WERI-Rb-1 (cell line): ENCODE data around the gene TSPO2.

Source experiments
- DNase-seq: peaks from one replicate; pipeline ENCODE4 v3.0.0-alpha.2; 2020
- H3K27ac ChIP-seq: fragments of 250-450 bp; sonication (Bioruptor Pico); 2 replicates; pipeline ENCODE4 v1.5.1; 2020; ENCODE audit warnings: mild to moderate bottlenecking, moderate library complexity
- H3K27me3 ChIP-seq: fragments of 250-450 bp; sonication (Bioruptor Pico); 2 replicates; pipeline ENCODE4 v1.5.1; 2021; ENCODE audit warnings: mild to moderate bottlenecking, low read depth, moderate library complexity; ENCODE audit not compliant: insufficient read depth, severe bottlenecking
- H3K36me3 ChIP-seq: fragments of 250-450 bp; sonication (Bioruptor Pico); 2 replicates; pipeline ENCODE4 v1.5.1; 2020; ENCODE audit warnings: mild to moderate bottlenecking, moderate library complexity
- H3K4me3 ChIP-seq: 2 replicates; pipeline ENCODE4 v1.5.1; 2011; ENCODE audit warnings: low read depth, mild to moderate bottlenecking, control low read depth, low read length
- H3K9me3 ChIP-seq: fragments of 250-450 bp; sonication (Bioruptor Pico); 2 replicates; pipeline ENCODE4 v1.5.1; 2021; ENCODE audit warnings: mild to moderate bottlenecking, moderate library complexity; ENCODE audit not compliant: severe bottlenecking
- TF ChIP-seq, protein P1 (sequence below): IDR thresholded peaks from 2 replicates; pipeline ENCODE4 v1.5.1; 2011; ENCODE audit warnings: low read depth, mild to moderate bottlenecking, control low read depth, inconsistent platforms, low read length

Gene TSPO2

DNA sequence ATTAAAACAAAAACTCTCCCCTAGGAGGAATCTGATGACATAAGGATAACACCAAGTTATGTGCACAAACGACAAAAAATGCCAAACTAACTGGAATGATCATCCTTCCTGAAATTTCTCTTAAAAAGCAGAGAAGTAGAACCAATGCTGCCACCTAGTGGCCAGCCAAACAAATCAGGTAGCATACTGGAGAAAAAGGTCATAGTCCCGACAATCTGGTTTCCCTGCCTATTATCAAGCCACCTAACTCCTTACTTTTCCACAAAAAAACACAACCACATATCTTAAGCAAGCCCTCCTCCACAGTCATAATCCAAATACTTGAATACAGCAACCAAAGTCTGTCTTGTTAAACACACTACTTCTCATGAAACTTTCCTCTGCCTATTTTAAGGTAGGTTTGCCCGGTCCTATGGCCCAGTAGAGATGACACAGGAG, 24.6 kb downstream of the TSPO2 start:
- no peaks in the 10 kb centered on the region for H3K27me3 ChIP-seq
- no peaks in the 10 kb centered on the region for H3K9me3 ChIP-seq
- no peak overlapping the region for H3K27ac ChIP-seq
- DNase-seq: peak; percentile 78
- TF ChIP-seq, protein P1, sequence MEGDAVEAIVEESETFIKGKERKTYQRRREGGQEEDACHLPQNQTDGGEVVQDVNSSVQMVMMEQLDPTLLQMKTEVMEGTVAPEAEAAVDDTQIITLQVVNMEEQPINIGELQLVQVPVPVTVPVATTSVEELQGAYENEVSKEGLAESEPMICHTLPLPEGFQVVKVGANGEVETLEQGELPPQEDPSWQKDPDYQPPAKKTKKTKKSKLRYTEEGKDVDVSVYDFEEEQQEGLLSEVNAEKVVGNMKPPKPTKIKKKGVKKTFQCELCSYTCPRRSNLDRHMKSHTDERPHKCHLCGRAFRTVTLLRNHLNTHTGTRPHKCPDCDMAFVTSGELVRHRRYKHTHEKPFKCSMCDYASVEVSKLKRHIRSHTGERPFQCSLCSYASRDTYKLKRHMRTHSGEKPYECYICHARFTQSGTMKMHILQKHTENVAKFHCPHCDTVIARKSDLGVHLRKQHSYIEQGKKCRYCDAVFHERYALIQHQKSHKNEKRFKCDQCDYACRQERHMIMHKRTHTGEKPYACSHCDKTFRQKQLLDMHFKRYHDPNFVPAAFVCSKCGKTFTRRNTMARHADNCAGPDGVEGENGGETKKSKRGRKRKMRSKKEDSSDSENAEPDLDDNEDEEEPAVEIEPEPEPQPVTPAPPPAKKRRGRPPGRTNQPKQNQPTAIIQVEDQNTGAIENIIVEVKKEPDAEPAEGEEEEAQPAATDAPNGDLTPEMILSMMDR: peak; percentile 86
- peaks cover 44% of the 10 kb centered on the region for H3K36me3 ChIP-seq
- H3K4me3 ChIP-seq: no peak overlapping the region

DNA sequence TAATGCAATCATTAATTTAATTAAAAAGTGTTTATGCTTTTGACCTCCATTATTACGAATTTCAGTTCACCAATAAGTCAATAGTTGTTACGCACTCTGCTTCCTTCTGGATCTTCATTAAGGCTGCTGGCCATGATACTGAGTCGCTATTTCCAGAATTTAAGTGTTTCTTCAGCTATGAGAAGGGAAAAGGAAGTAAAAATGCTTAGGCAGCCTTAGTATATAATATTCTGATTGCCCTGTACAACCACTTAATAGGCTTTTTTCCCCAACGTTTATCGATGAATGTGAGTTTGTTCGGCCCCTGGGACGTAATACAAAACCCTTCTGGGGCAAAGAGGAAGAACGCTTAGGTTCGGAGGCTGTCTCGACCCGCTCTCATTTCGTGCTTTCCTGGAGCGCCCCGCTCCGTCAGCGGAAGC, 29.2 kb downstream of the TSPO2 start:
- no peaks in the 10 kb centered on the region for H3K9me3 ChIP-seq
- no peaks in the 10 kb centered on the region for H3K27me3 ChIP-seq
- no peak for DNase-seq
- peaks cover 11% of the 10 kb centered on the region for H3K36me3 ChIP-seq
- peak overlapping the region; percentile 99 for H3K4me3 ChIP-seq
- peak overlapping the region; percentile 98 for H3K27ac ChIP-seq
- TF ChIP-seq, protein P1: peak; percentile 58

DNA sequence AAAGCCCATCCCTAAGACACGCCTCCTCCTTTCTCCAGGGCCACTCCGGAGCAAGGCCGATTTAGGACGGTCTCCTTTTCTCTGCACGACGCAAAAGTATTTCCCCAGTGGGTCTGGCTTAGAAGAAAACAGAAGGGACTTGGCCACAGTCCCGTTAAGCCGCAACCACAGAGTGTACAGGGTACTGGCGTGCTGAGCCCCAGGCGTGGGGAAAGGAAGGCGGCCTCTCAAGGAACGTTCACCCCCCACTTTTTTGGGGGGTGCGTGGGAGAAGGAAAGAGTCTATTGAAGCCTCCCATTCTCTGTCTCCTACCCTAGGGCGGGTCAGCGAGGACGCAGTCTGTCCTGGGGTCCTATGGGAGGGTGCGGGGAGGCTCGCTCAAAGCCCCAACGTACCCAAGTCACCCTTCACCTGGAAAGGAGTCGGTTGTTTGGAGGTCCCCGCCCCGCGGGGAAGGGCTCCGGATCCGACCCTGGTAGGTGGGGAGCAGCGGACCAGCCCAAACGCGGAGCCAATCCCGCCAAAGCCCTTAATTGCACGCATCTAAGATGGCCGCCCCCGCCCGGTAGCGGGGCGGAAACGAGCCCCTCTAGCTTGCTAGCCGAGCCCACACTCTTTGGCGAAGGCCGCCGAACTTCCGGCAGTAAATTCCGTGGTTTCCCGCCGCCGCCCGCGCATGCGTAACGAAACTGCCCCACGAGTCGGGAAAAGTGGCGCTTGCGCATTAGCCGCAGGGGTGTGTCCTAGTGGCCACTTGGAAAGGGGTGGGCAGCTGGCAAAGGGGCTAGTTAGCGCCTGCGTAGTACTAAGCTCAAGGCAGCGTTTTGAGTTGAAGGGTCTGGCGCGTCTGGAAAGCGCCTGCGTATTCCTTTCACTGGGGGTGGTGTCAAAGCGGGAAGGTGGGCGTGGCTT, 29.9 kb downstream of the TSPO2 start, which contains the start of gene OARD1:
Gene OARD1, minus strand, starts transcription at position 434 of the 913 bp plus-strand sequence. CDS start 722 bp downstream, outside the sequence.
- DNase-seq: peak; percentile 100
- TF ChIP-seq, protein P1: peak; percentile 9; the same call in 1 of the 2 replicates
- Histone ChIP-seq H3K4me3 (peak within 1 kb of the TSS; percentile 99), H3K27ac (peak within 1 kb of the TSS; percentile 98), H3K9me3 (no peaks in the 10 kb centered on the region), H3K27me3 (no peaks in the 10 kb centered on the region), H3K36me3 (peaks cover 8% of the 10 kb centered on the region)

DNA sequence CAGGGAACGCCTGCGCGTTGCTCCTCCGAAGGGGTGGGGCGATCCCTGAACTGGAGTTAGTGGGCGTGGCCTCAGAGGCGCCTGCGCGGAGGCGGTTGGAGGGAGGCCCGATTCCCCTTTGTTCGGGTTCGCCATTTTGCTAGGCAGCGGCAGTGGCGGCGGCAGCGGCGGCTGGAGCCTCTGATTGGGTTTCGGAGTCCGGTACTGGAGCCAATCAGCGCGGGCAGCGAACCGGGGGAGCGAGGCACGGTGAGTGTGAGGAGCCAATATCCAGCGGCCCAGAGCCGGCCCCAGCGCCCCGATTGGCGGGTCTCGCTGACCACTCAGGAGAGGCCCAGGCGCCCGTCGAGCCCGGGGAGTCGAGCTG, 30.6 kb downstream of the TSPO2 start, which contains the start of gene NFYA:
Gene NFYA, plus strand, starts transcription at position 139 of the 367 bp plus-strand sequence. CDS start 6,116 bp downstream, outside the sequence.
- TF ChIP-seq, protein P1: no peak
- peak within 1 kb of the TSS; percentile 98 for H3K27ac ChIP-seq
- peak within 1 kb of the TSS; percentile 99 for H3K4me3 ChIP-seq
- no peaks in the 10 kb centered on the region for H3K27me3 ChIP-seq
- DNase-seq: no peak
- peaks cover 4% of the 10 kb centered on the region for H3K36me3 ChIP-seq
- H3K9me3 ChIP-seq: no peaks in the 10 kb centered on the region

DNA sequence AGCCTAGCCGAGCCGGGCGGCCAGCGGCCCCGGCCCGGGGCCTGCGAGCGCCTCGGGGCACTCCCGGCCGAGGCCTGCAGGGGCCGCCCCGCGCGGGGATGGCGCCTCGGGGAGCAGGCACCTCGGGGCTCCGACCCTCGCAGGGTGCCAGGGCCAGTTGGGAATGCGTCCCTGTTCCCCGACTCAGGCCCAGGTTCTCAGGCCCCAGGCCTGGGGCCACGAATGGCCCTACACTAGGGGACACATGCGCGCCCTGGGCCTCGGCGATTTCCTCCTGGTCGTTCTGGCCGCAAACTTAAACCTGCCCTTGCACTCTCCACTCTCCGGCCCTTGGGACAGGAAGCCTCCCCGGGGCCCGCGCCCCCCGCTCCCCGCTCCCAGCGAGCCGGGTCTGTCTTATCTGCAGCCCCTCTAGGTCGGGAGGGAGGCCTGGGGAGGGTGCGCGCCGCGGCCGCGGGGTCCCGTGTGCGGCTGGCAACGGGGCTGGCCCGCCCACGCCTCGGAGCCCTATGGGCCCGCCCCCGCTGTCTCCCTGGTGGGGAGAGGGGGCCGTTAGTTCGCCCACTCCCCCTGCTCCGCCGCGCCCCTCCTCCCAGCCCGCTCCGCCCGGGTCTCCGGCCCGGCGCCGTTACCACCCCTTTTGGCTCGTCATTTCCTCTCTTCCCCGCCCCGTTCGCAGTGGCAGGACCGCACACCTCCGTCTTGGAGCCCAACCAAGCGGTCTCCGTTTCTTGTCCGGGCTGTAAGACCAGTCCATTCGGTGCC, 31.1 kb downstream of the TSPO2 start:
- Histone ChIP-seq H3K9me3 (no peaks in the 10 kb centered on the region), H3K27me3 (no peaks in the 10 kb centered on the region), H3K27ac (peak overlapping the region; percentile 98), H3K36me3 (peaks cover 7% of the 10 kb centered on the region), H3K4me3 (peak overlapping the region; percentile 99)
- TF ChIP-seq, protein P1: peak; percentile 54
- DNase-seq: peak; percentile 96
